H9 (cell line): Measurements from ENCODE around the gene ERP44. TPM values are rescaled to one million over a fixed set of nuclear protein-coding genes. Genes with fewer than 3 reads are reported as not detected.

Experiments used
- DNase-seq: peaks from one replicate; pipeline ENCODE4 v3.0.0-alpha.2; 2017
- H2AFZ ChIP-seq: one replicate; pipeline ENCODE4 v1.6.1; 2013; ENCODE audit warnings: mild to moderate bottlenecking, low read length, control low read depth, moderate library complexity
- H2AK5ac ChIP-seq: 2 replicates; pipeline ENCODE4 v1.6.1; 2013; ENCODE audit warnings: low read length, control low read depth, mixed read lengths; ENCODE audit not compliant: insufficient read length
- H2BK120ac ChIP-seq: one replicate; pipeline ENCODE4 v1.6.1; 2013; ENCODE audit warnings: low read depth, mild to moderate bottlenecking, low read length, control low read depth, inconsistent platforms; ENCODE audit not compliant: poor library complexity, severe bottlenecking
- H2BK12ac ChIP-seq: 2 replicates; pipeline ENCODE4 v1.6.1; 2013; ENCODE audit warnings: low read length, control low read depth, mixed read lengths, low read depth; ENCODE audit not compliant: insufficient read length
- H2BK15ac ChIP-seq: 2 replicates; pipeline ENCODE4 v1.6.1; 2013; ENCODE audit warnings: low read depth, low read length, control low read depth
- H2BK20ac ChIP-seq: one replicate; pipeline ENCODE4 v1.6.1; 2013; ENCODE audit warnings: low read depth, mild to moderate bottlenecking, low read length, control low read depth, inconsistent platforms; ENCODE audit not compliant: poor library complexity, severe bottlenecking
- H2BK5ac ChIP-seq: 2 replicates; pipeline ENCODE4 v1.6.1; 2013; ENCODE audit warnings: low read length, control low read depth, mixed read lengths; ENCODE audit not compliant: insufficient read length
- H3K14ac ChIP-seq: 2 replicates; pipeline ENCODE4 v1.6.1; 2013; ENCODE audit warnings: low read length, control low read depth; ENCODE audit not compliant: insufficient read depth
- H3K18ac ChIP-seq: 2 replicates; pipeline ENCODE4 v1.6.1; 2013; ENCODE audit warnings: low read depth, mild to moderate bottlenecking, mixed read lengths, low read length, control low read depth; ENCODE audit not compliant: insufficient read length
- H3K23ac ChIP-seq: 2 replicates; pipeline ENCODE4 v1.6.1; 2013; ENCODE audit warnings: low read length, control low read depth, mixed read lengths, low read depth; ENCODE audit not compliant: insufficient read length
- H3K23me2 ChIP-seq: 2 replicates; pipeline ENCODE4 v1.6.1; 2013; ENCODE audit warnings: low read depth, mild to moderate bottlenecking, mixed read lengths, low read length, control low read depth; ENCODE audit not compliant: insufficient read length, poor library complexity, severe bottlenecking
- H3K27ac ChIP-seq: 2 replicates; pipeline ENCODE4 v1.5.1; 2013; ENCODE audit warnings: low read length, control low read depth, mixed read lengths, low read depth; ENCODE audit not compliant: insufficient read length
- H3K27me3 ChIP-seq: 2 replicates; pipeline ENCODE4 v1.6.1; 2013; ENCODE audit warnings: low read length, control low read depth, inconsistent platforms; ENCODE audit not compliant: insufficient read depth
- H3K4ac ChIP-seq: 2 replicates; pipeline ENCODE4 v1.6.1; 2013; ENCODE audit warnings: low read depth, mild to moderate bottlenecking, control low read depth, inconsistent platforms, low read length, moderate library complexity
- H3K4me1 ChIP-seq: 2 replicates; pipeline ENCODE4 v1.6.1; 2013; ENCODE audit warnings: low read length, control low read depth, inconsistent platforms; ENCODE audit not compliant: insufficient read depth
- H3K4me2 ChIP-seq: 2 replicates; pipeline ENCODE4 v1.6.1; 2013; ENCODE audit warnings: low read length, control low read depth, mixed read lengths; ENCODE audit not compliant: insufficient read length, insufficient read depth
- H3K56ac ChIP-seq: 2 replicates; pipeline ENCODE4 v1.6.1; 2013; ENCODE audit warnings: low read depth, mild to moderate bottlenecking, mixed read lengths, low read length, control low read depth; ENCODE audit not compliant: insufficient read length
- H3K79me1 ChIP-seq: 2 replicates; pipeline ENCODE4 v1.6.1; 2013; ENCODE audit warnings: low read depth, mild to moderate bottlenecking, moderate library complexity, low read length, control low read depth, inconsistent platforms; ENCODE audit not compliant: insufficient read depth, poor library complexity, severe bottlenecking
- H3K79me2 ChIP-seq: 2 replicates; pipeline ENCODE4 v1.6.1; 2013; ENCODE audit warnings: low read length, control low read depth, inconsistent platforms; ENCODE audit not compliant: insufficient read depth
- H3K9ac ChIP-seq: 2 replicates; pipeline ENCODE4 v1.6.1; 2013; ENCODE audit warnings: low read length, control low read depth, mixed read lengths; ENCODE audit not compliant: insufficient read length; ENCODE audit errors: extremely low read depth
- H3K9me3 ChIP-seq: one replicate; pipeline ENCODE4 v1.6.1; 2013; ENCODE audit warnings: low read depth, low read length, inconsistent platforms; ENCODE audit not compliant: control insufficient read depth
- H3T11ph ChIP-seq: one replicate; pipeline ENCODE4 v1.6.1; 2013; ENCODE audit warnings: mild to moderate bottlenecking, low read length, control low read depth, inconsistent platforms
- H4K20me1 ChIP-seq: one replicate; pipeline ENCODE4 v1.6.1; 2013; ENCODE audit not compliant: control insufficient read depth, insufficient read length, insufficient read depth
- H4K5ac ChIP-seq: 2 replicates; pipeline ENCODE4 v1.6.1; 2013; ENCODE audit warnings: low read depth, mild to moderate bottlenecking, mixed read lengths, low read length, control low read depth; ENCODE audit not compliant: insufficient read length
- H4K8ac ChIP-seq: replicated peaks from 2 replicates; pipeline ENCODE4 v1.6.1; 2013; ENCODE audit warnings: low read length, control low read depth, mixed read lengths, low read depth; ENCODE audit not compliant: insufficient read length
- H4K91ac ChIP-seq: 2 replicates; pipeline ENCODE4 v1.6.1; 2013; ENCODE audit warnings: low read depth, mild to moderate bottlenecking, moderate library complexity, mixed read lengths, low read length, control low read depth; ENCODE audit not compliant: insufficient read length
- H3K27ac Mint-ChIP-seq, 3 experiments: 2 replicates in 2 of 3; 3 replicates in 1 of 3; pipeline ENCODE4 v1.8.0; 2020 to 2021; ENCODE audit warnings: mixed read lengths in 3 of 3, mild to moderate bottlenecking in 1 of 3, moderate library complexity in 1 of 3
- H3K27me3 Mint-ChIP-seq: 2 replicates; pipeline ENCODE4 v1.8.0; 2021; ENCODE audit warnings: low read depth, mild to moderate bottlenecking, moderate library complexity, mixed read lengths
- H3K36me3 Mint-ChIP-seq, 3 experiments: 2 replicates in 2 of 3; 3 replicates in 1 of 3; pipeline ENCODE4 v1.8.0; 2020 to 2021; ENCODE audit warnings: low read depth in 3 of 3, mixed read lengths in 3 of 3; ENCODE audit not compliant: insufficient read depth in 1 of 3
- H3K4me1 Mint-ChIP-seq, 2 experiments: 2 replicates each; pipeline ENCODE4 v1.8.0; 2020; ENCODE audit warnings: mixed read lengths in 2 of 2
- H3K4me3 Mint-ChIP-seq, 2 experiments: 2 replicates in 1 of 2; 3 replicates in 1 of 2; pipeline ENCODE4 v1.8.0; 2020 to 2021; ENCODE audit warnings: mild to moderate bottlenecking in 2 of 2, mixed read lengths in 2 of 2, moderate library complexity in 1 of 2
- H3K9me3 Mint-ChIP-seq, 2 experiments: 2 replicates in 1 of 2; 3 replicates in 1 of 2; pipeline ENCODE4 v1.8.0; 2020; ENCODE audit warnings: mild to moderate bottlenecking in 2 of 2, mixed read lengths in 2 of 2, moderate library complexity in 1 of 2
- CTCF ChIP-seq: fragments of 200-600 bp; sonication (generic); conservative IDR thresholded peaks from 3 replicates; pipeline ENCODE4 v1.8.0; 2021; ENCODE audit warnings: antibody characterized with exemption, mild to moderate bottlenecking
- WGBS: extraction: QIAGEN DNeasy Blood & Tissue Kit; methylation state at CpG from one replicate; pipeline ENCODE4 v1.1.7; 2013; ENCODE audit warnings: missing lambda C conversion rate, low lambda C conversion rate, mixed read lengths; ENCODE audit not compliant: insufficient read length; ENCODE audit errors: extremely low coverage; 5-methylcytosine and 5-hydroxymethylcytosine counted together
- total RNA-seq: library from RNA; stranded (reverse); gene quantifications from 2 replicates; pipeline ENCODE4 v1.2.1, GENCODE V29; 2021

The ERP44 gene
- total RNA-seq, 1 experiment from 2014 or later, result 15.4 TPM

- DNase-seq, result no peak
- H3K4me2 ChIP-seq, result no peak overlapping the region
- H3K79me2 ChIP-seq, result no peaks in the 10 kb centered on the region
- peak; percentile 88 for TF ChIP-seq CTCF
- H2BK5ac ChIP-seq, result no peak overlapping the region
- Mint-ChIP-seq H3K27me3 (no peaks in the 10 kb centered on the region), H3K36me3 (peaks cover 0 to 1% (median 0%) of the 10 kb centered on the region in 3 experiments; a peak in 1 of 7 replicates), H3K27ac (no peak overlapping the region), H3K9me3 (0 out of 5 replicates have a peak, but pooled peaks cover 0 to 2% of the 10 kb centered on the region in 2 experiments), H3K4me3 (no peak overlapping the region), H3K4me1 (0 out of 4 replicates have a peak, but pooled peaks cover 0 to 2% of the 10 kb centered on the region in 2 experiments)
- H4K5ac ChIP-seq, result no peak overlapping the region
- no peak overlapping the region for H2BK120ac ChIP-seq
- H3K9me3 ChIP-seq, result no peaks in the 10 kb centered on the region
- H2BK15ac ChIP-seq, result no peak overlapping the region
- no peaks in the 10 kb centered on the region for H3K79me1 ChIP-seq
- no peak overlapping the region for H2AFZ ChIP-seq
- H4K91ac ChIP-seq, result no peak overlapping the region
- no peak overlapping the region for H2AK5ac ChIP-seq
- no peak overlapping the region for H3K14ac ChIP-seq
- H3K23ac ChIP-seq, result no peak overlapping the region
- H2BK20ac ChIP-seq, result no peak overlapping the region
- no peak overlapping the region for H3K9ac ChIP-seq
- H2BK12ac ChIP-seq, result no peak overlapping the region
- no peaks in the 10 kb centered on the region for H3K4me1 ChIP-seq
- H3K23me2 ChIP-seq, result no peaks in the 10 kb centered on the region
- no peak overlapping the region for H3K4ac ChIP-seq
- no CpG with 5 or more reads among the region's 1 CpG for WGBS
- H3K56ac ChIP-seq, result no peak overlapping the region
- no peak overlapping the region for H3K27ac ChIP-seq
- no peak overlapping the region for H4K8ac ChIP-seq
- H3T11ph ChIP-seq, result no peak overlapping the region
- no peak overlapping the region for H3K18ac ChIP-seq
- H4K20me1 ChIP-seq, result no peaks in the 10 kb centered on the region
- no peaks in the 10 kb centered on the region for H3K27me3 ChIP-seq
Observed at GRCh38 chr9:100011062-100011681, 87.6 kb downstream of the ERP44 start.
